A549 (cell line): ENCODE results near the gene PRR15. TPM values are rescaled to one million over a fixed set of nuclear protein-coding genes. Genes with fewer than 3 reads are reported as not detected.
"Not testable (repeated sequence)": the region's sequence is repeated elsewhere in the genome, so short reads cannot be mapped to it uniquely, and the experiment has no call there.

Source experiments
- ATAC-seq, 2 experiments: fragments of 200-7000 bp in 1 of 2; fragments of >200 bp in 1 of 2; cut with Nextera tagmentation in 1 of 2; cut with Tn5 transposase in 1 of 2; 3 replicates each; pipeline versions ENCODE4 v1.8.0 to v1.9.1; 2018 to 2020; ENCODE audit warnings: mild to moderate bottlenecking in 1 of 2, moderate library complexity in 1 of 2
- CTCF ChIA-PET: fragments of 300-600 bp; sonication (Branson Sonifier 250); formaldehyde crosslinking; extraction: SDS; loops from one replicate; lab custom pipeline; 2021; ENCODE audit warnings: antibody characterized with exemption, inconsistent platforms; lab: Yijun Ruan, JAX
- POLR2A ChIA-PET: fragments of 350-600 bp; formaldehyde crosslinking; extraction: SDS; loops from one replicate; lab custom pipeline; 2021; ENCODE audit warnings: antibody characterized with exemption, inconsistent platforms; lab: Yijun Ruan, JAX
- DNase-seq, 2 experiments: peaks; one replicate each; pipeline versions ENCODE4 v3.0.0 to v3.0.0-alpha.2; 2011 to 2016; ENCODE audit warnings: low read depth in 1 of 2, low spot score in 1 of 2
- FAIRE-seq: peaks from 2 replicates; lab custom pipeline; 2011; peaks lifted over from hg19 to GRCh38; lab: Jason Lieb, UNC
- H3K27ac ChIP-seq, 2 experiments: fragments of >200 bp; sonication (Bioruptor Twin); formaldehyde crosslinking; 3 replicates each; pipeline ENCODE4 v1.5.1; 2016 to 2017
- H3K4me1 ChIP-seq: fragments of >200 bp; sonication (Bioruptor Twin); formaldehyde crosslinking; 3 replicates; pipeline ENCODE4 v1.6.1; 2016
- H3K4me2 ChIP-seq: fragments of >200 bp; sonication (Bioruptor Twin); formaldehyde crosslinking; 3 replicates; pipeline ENCODE4 v1.6.1; 2016
- H3K4me3 ChIP-seq: fragments of >200 bp; sonication (Bioruptor Twin); formaldehyde crosslinking; 3 replicates; pipeline ENCODE4 v1.5.1; 2016
- H3K9me3 ChIP-seq: fragments of >200 bp; sonication (Bioruptor Twin); formaldehyde crosslinking; 3 replicates; pipeline ENCODE4 v1.6.1; 2016
- CBX8 ChIP-seq: fragments of 200-600 bp; sonication (generic); IDR thresholded peaks from 2 replicates; pipeline ENCODE4 v1.6.1; 2016
- CHD2 ChIP-seq: fragments of 150-350 bp; IDR thresholded peaks from 2 replicates; pipeline ENCODE4 v1.6.1; 2014; ENCODE audit warnings: low read length; ENCODE audit not compliant: partially characterized antibody
- EHF ChIP-seq: fragments of 250-450 bp; sonication (Bioruptor Pico); IDR thresholded peaks from 2 replicates; pipeline ENCODE4 v1.5.0; 2020; ENCODE audit warnings: mild to moderate bottlenecking
- FOXS1 ChIP-seq: fragments of 250-450 bp; sonication (Bioruptor Pico); IDR thresholded peaks from 2 replicates; pipeline ENCODE4 v1.5.0; 2020; ENCODE audit warnings: mild to moderate bottlenecking, moderate library complexity
- HOXB13 ChIP-seq: fragments of 250-450 bp; sonication (Bioruptor Pico); IDR thresholded peaks from 2 replicates; pipeline ENCODE4 v1.5.0; 2020; ENCODE audit warnings: low read depth, mild to moderate bottlenecking, moderate library complexity
- JUN ChIP-seq, 2 experiments: fragments of >200 bp; sonication (Bioruptor Twin); formaldehyde crosslinking; IDR thresholded peaks; 2 replicates in 1 of 2; 3 replicates in 1 of 2; pipeline ENCODE4 v1.6.1; 2016 to 2017
- NR3C1 ChIP-seq: fragments of >200 bp; sonication (Bioruptor Twin); formaldehyde crosslinking; IDR thresholded peaks from 3 replicates; pipeline ENCODE4 v1.6.1; 2017
- PBX3 ChIP-seq: IDR thresholded peaks from 2 replicates; pipeline ENCODE4 v1.6.1; 2012
- RAD21 ChIP-seq, 2 experiments: fragments of >200 bp in 1 of 2; sonication (Bioruptor Twin) in 1 of 2; formaldehyde crosslinking in 1 of 2; IDR thresholded peaks in 1 of 2; conservative IDR thresholded peaks in 1 of 2; 2 replicates in 1 of 2; 3 replicates in 1 of 2; pipeline ENCODE4 v1.6.1; 2012 to 2018; ENCODE audit warnings: inconsistent platforms in 1 of 2
- SREBF2 ChIP-seq: fragments of 450-650 bp; IDR thresholded peaks from 2 replicates; pipeline ENCODE4 v1.6.1; 2014; ENCODE audit warnings: mild to moderate bottlenecking, moderate library complexity
- TFCP2L1 ChIP-seq: fragments of 250-450 bp; sonication (Bioruptor Pico); IDR thresholded peaks from 2 replicates; pipeline ENCODE4 v1.5.0; 2021; ENCODE audit warnings: mild to moderate bottlenecking
- ZSCAN20 ChIP-seq: fragments of 250-450 bp; sonication (Bioruptor Pico); IDR thresholded peaks from 2 replicates; pipeline ENCODE4 v1.8.0; 2022; ENCODE audit warnings: mild to moderate bottlenecking, moderate library complexity
- WGBS: methylation state at CpG from one replicate; pipeline ENCODE4 v1.1.6; 2017; ENCODE audit errors: missing lambda C conversion rate; 5-methylcytosine and 5-hydroxymethylcytosine counted together
- polyA plus RNA-seq, 4 experiments: library from polyadenylated mRNA; depleted of rRNA in 3 of 4; stranded (reverse); fragments of >200 nt; fragmentation: RNase III in 1 of 4; extraction: RNeasy Plus Mini Kit Qiagen cat#74134 plus additional on column Dnase treatment in 1 of 4; gene quantifications; 2 replicates in 3 of 4; 3 replicates in 1 of 4; pipeline ENCODE4 v1.2.3, GENCODE V29; 2011 to 2017
- TF ChIP-seq, protein P1 (sequence below): fragments of >200 bp; sonication (Bioruptor Twin); formaldehyde crosslinking; IDR thresholded peaks from 2 replicates; pipeline ENCODE4 v1.6.1; 2016
- TF ChIP-seq, protein P2 (sequence below): fragments of >200 bp; sonication (Bioruptor Twin); formaldehyde crosslinking; IDR thresholded peaks from 3 replicates; pipeline ENCODE4 v1.6.1; 2016

The PRR15 gene
- polyA plus RNA-seq, 2 of the 4 experiments (the other 2 are of a cell fraction): 1.6 to 2.5 TPM

GRCh38 chr7:29518616-29519015 lies 45.0 kb upstream of the PRR15 start:
- Histone ChIP-seq H3K4me3 (no peak overlapping the region), H3K4me2 (no peak overlapping the region), H3K4me1 (no peaks in the 10 kb centered on the region), H3K9me3 (peaks cover 9% of the 10 kb centered on the region; the same call in 1 of the 3 replicates), H3K27ac (no peak overlapping the region)
- no peak for ATAC-seq
- 33% methylated on average over 1 of the region's 1 CpG for WGBS
- ChIA-PET POLR2A (no interaction called here), CTCF (interaction anchor here (0.6 to 0.8 kb wide), 2 partner anchors 11 to 16 kb away, joined by 3 to 4 read pairs; no protein-coding TSS in a partner anchor)
- FAIRE-seq: no peak
- DNase-seq: no peak
- TF ChIP-seq SREBF2 (no peak), FOXS1 (CRISPR knock-in tag) (no peak), ZSCAN20 (CRISPR knock-in tag) (no peak)

GRCh38 chr7:29523728-29524127 lies 39.9 kb upstream of the PRR15 start:
- FAIRE-seq: no peak

GRCh38 chr7:29527505-29528108 lies 36.0 kb upstream of the PRR15 start:
- no peak for TF ChIP-seq NR3C1
- TF ChIP-seq CBX8: no peak
- no peak for TF ChIP-seq HOXB13 (CRISPR knock-in tag)
- no peak for TF ChIP-seq RAD21 (conservative IDR thresholded peaks at IDR 0.05 in 1 of 2, IDR thresholded peaks at IDR 0.05 in 1 of 2)
- no peak for TF ChIP-seq JUN (IDR thresholded peaks at IDR 0.05)
- no peak for TF ChIP-seq TFCP2L1 (CRISPR knock-in tag)
- no peak for TF ChIP-seq ZSCAN20 (CRISPR knock-in tag)
- TF ChIP-seq, all 56 proteins: peak for 0
- Histone ChIP-seq H3K4me2 (no peak overlapping the region), H3K27ac (no peak overlapping the region), H3K4me1 (no peaks in the 10 kb centered on the region), H3K9me3 (no peaks in the 10 kb centered on the region), H3K4me3 (no peak overlapping the region)
- FAIRE-seq (no peak), DNase-seq (no peak), ATAC-seq (no peak)
- WGBS: 50% methylated on average over 4 of the region's 4 CpGs
- POLR2A ChIA-PET: no interaction called here
- CTCF ChIA-PET: interaction anchor here (1.1 kb wide), 1 partner anchor 25 kb away, joined by 3 read pairs; no protein-coding TSS in a partner anchor

More at GRCh38 chr7:29523728-29524127, 39.9 kb upstream of the PRR15 start:
- Histone ChIP-seq H3K9me3 (peaks cover 9% of the 10 kb centered on the region; the same call in 1 of the 3 replicates), H3K27ac (no peak overlapping the region), H3K4me2 (no peak overlapping the region), H3K4me1 (no peaks in the 10 kb centered on the region), H3K4me3 (no peak overlapping the region)
- ChIA-PET POLR2A (no interaction called here), CTCF (no interaction called here)
- WGBS: 34% methylated on average over 2 of the region's 2 CpGs
- DNase-seq (no peak), ATAC-seq (no peak)
- TF ChIP-seq, protein P1, sequence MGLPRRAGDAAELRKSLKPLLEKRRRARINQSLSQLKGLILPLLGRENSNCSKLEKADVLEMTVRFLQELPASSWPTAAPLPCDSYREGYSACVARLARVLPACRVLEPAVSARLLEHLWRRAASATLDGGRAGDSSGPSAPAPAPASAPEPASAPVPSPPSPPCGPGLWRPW: no peak
- TF ChIP-seq FOXS1 (CRISPR knock-in tag) (no peak), SREBF2 (no peak), TFCP2L1 (CRISPR knock-in tag) (no peak), PBX3 (no peak), EHF (CRISPR knock-in tag) (no peak), CHD2 (no peak)
- TF ChIP-seq, protein P2, sequence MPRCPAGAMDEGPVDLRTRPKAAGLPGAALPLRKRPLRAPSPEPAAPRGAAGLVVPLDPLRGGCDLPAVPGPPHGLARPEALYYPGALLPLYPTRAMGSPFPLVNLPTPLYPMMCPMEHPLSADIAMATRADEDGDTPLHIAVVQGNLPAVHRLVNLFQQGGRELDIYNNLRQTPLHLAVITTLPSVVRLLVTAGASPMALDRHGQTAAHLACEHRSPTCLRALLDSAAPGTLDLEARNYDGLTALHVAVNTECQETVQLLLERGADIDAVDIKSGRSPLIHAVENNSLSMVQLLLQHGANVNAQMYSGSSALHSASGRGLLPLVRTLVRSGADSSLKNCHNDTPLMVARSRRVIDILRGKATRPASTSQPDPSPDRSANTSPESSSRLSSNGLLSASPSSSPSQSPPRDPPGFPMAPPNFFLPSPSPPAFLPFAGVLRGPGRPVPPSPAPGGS: no peak

GRCh38 chr7:29528526-29528925 lies 35.1 kb upstream of the PRR15 start:
- FAIRE-seq, POLR2A ChIA-PET, ATAC-seq, DNase-seq, H3K27ac ChIP-seq, H3K4me3 ChIP-seq, H3K4me2 ChIP-seq, H3K9me3 ChIP-seq, H3K4me1 ChIP-seq: not testable (repeated sequence)
- CTCF ChIA-PET: interaction anchor here (1.1 kb wide), 2 partner anchors 10 to 26 kb away, joined by 3 read pairs; no protein-coding TSS in a partner anchor
- 61% methylated on average over 7 of the region's 7 CpGs for WGBS
